Bronchial epithelial cell (primary cell): ENCODE data around the gene OR2K2. TPM values are rescaled to one million over a fixed set of nuclear protein-coding genes. Genes with fewer than 3 reads are reported as not detected.
"Not testable (repeated sequence)": the region's sequence is repeated elsewhere in the genome, so short reads cannot be mapped to it uniquely, and the experiment has no call there.

Source experiments
- DNase-seq: peaks from one replicate; pipeline ENCODE4 v3.0.0-alpha.2; 2010; ENCODE audit warnings: low read depth
- FAIRE-seq: peaks from 2 replicates; lab custom pipeline; 2011; peaks lifted over from hg19 to GRCh38; lab: Jason Lieb, UNC
- H3K27me3 ChIP-seq: 2 replicates; pipeline ENCODE4 v1.5.1; 2011; ENCODE audit warnings: low read length; ENCODE audit not compliant: control insufficient read depth, insufficient read depth
- H3K36me3 ChIP-seq: 2 replicates; pipeline ENCODE4 v1.5.1; 2011; ENCODE audit warnings: low read length; ENCODE audit not compliant: control insufficient read depth, insufficient read depth
- H3K4me3 ChIP-seq: 2 replicates; pipeline ENCODE4 v1.5.1; 2011; ENCODE audit warnings: mild to moderate bottlenecking, low read depth, low read length, control low read depth
- CTCF ChIP-seq: IDR thresholded peaks from 2 replicates; pipeline ENCODE4 v1.5.1; 2011; ENCODE audit warnings: mild to moderate bottlenecking, moderate library complexity, low read length, control low read depth, inconsistent platforms; ENCODE audit not compliant: insufficient read depth, severe bottlenecking
- total RNA-seq: library from RNA; depleted of rRNA; stranded (reverse); fragments of >200 nt; gene quantifications from 2 replicates; pipeline ENCODE4 v1.2.1, GENCODE V29; 2014

OR2K2 gene
- total RNA-seq, 1 donor from 2014 or later = not detected

GRCh38 chr9:111348821-111349271 is 18.8 kb upstream of the OR2K2 start:
- no peaks in the 10 kb centered on the region for H3K27me3 ChIP-seq
- no peak overlapping the region for H3K4me3 ChIP-seq
- peak; percentile 93 for DNase-seq
- no peaks in the 10 kb centered on the region for H3K36me3 ChIP-seq
- TF ChIP-seq CTCF = no peak
- FAIRE-seq = no peak

DNA sequence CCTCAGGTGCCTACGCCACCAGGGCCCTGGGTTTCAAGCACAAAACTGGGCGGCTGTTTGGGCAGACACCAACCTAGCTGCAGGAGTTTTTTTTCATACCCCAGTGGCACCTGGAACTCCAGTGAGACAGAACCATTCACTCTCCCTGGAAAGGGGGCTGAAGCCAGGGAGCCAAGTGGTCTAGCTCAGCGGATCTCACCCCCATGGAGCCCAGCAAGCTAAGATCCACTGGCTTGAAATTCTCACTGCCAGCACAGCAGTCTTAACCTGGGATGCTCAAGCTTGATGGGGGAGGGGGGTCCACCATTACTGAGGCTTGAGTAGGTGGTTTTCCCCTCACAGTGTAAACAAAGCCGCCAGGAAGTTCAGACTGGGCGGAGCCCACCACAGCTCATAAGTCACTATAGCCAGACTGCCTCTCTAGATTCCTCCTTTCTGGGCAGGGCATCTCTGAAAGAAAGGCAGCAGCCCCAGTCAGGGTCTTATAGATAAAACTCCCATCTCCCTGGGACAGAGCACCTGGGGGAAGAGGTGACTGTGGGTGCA is 4.4 kb upstream of the OR2K2 start:
- H3K4me3 ChIP-seq, H3K36me3 ChIP-seq, H3K27me3 ChIP-seq, FAIRE-seq: not testable (repeated sequence)
- peak; percentile 18 for DNase-seq

- TF ChIP-seq CTCF = no peak
- H3K36me3 ChIP-seq = no peaks in the 10 kb centered on the region
- H3K4me3 ChIP-seq = no peak overlapping the region
- no peak for FAIRE-seq
- H3K27me3 ChIP-seq = no peaks in the 10 kb centered on the region
- no peak for DNase-seq
Measured at GRCh38 chr9:111320631-111321030, 9.4 kb downstream of the OR2K2 start.

GRCh38 chr9:111316796-111317195 is 13.2 kb downstream of the OR2K2 start:
- FAIRE-seq (no peak), DNase-seq (no peak)
- Histone ChIP-seq H3K36me3 (no peaks in the 10 kb centered on the region), H3K4me3 (no peak overlapping the region), H3K27me3 (no peaks in the 10 kb centered on the region)
- no peak for TF ChIP-seq CTCF

DNA sequence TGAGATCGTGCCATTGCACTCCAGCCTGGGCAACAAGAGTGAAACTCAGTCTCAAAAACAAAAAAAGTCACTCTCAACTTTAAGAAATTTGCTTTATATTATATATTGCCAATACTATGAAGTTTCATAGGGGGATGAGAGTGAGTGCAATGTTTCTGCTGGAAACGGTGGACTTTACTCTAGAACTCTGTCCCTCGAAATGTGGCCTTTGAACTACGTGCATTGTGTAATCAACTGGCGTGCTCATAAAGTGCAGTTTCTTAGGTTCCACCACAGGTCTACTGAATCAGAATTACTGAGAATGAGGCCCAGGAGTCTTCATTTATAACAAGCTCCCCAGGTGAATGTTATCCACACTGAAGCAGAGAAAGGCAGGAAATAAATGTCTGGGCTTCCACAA is 24.1 kb downstream of the OR2K2 start:
- FAIRE-seq = no peak

GRCh38 chr9:111304000-111304399 is 26.0 kb downstream of the OR2K2 start:
- H3K27me3 ChIP-seq, FAIRE-seq, H3K36me3 ChIP-seq, H3K4me3 ChIP-seq, DNase-seq: not testable (repeated sequence)

More for the DNA sequence above, 24.1 kb downstream of the OR2K2 start:
- no peaks in the 10 kb centered on the region for H3K27me3 ChIP-seq
- H3K4me3 ChIP-seq = no peak overlapping the region
- TF ChIP-seq CTCF = no peak
- DNase-seq = no peak
- H3K36me3 ChIP-seq = no peaks in the 10 kb centered on the region

DNA sequence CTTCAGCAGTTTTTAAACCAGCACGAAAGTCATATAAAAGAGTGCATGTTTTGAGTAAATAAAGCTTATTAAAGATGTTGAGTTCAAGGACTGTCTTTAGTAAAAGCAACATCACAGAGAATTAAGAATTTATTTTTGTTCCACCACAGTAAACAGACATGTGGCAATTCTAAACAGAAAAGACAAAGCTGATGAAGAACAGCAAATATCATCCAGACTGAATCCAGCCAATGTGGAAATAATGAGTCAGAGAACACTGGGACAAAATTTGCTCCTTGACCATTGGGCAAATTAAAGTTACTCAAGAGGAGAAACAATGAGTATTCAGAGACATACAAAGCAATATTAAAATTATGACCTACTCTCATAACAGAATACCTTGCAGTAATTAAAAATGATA is 28.8 kb downstream of the OR2K2 start:
- Histone ChIP-seq H3K27me3 (no peaks in the 10 kb centered on the region), H3K4me3 (no peak overlapping the region), H3K36me3 (no peaks in the 10 kb centered on the region)
- no peak for TF ChIP-seq CTCF
- DNase-seq = peak; percentile 67
- no peak for FAIRE-seq
